ENCODE measurements around the gene KCNMA1.

- TF ChIP-seq, protein P1, sequence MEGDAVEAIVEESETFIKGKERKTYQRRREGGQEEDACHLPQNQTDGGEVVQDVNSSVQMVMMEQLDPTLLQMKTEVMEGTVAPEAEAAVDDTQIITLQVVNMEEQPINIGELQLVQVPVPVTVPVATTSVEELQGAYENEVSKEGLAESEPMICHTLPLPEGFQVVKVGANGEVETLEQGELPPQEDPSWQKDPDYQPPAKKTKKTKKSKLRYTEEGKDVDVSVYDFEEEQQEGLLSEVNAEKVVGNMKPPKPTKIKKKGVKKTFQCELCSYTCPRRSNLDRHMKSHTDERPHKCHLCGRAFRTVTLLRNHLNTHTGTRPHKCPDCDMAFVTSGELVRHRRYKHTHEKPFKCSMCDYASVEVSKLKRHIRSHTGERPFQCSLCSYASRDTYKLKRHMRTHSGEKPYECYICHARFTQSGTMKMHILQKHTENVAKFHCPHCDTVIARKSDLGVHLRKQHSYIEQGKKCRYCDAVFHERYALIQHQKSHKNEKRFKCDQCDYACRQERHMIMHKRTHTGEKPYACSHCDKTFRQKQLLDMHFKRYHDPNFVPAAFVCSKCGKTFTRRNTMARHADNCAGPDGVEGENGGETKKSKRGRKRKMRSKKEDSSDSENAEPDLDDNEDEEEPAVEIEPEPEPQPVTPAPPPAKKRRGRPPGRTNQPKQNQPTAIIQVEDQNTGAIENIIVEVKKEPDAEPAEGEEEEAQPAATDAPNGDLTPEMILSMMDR (IDR thresholded peaks at IDR 0.05), result no peak
- TF ChIP-seq POLR2A (IDR thresholded peaks at IDR 0.05), result no peak
These were observed 645.1 kb downstream of the KCNMA1 start for GRCh38 chr10:76992467-76992866.
